ENCODE measurements around the gene UQCC2. TPM values are rescaled to one million over a fixed set of nuclear protein-coding genes. Genes with fewer than 3 reads are reported as not detected.

UQCC2 gene
- total and polyA plus RNA-seq, 4 donors: 6.8 to 75.9 (median 22.4) TPM

DNA sequence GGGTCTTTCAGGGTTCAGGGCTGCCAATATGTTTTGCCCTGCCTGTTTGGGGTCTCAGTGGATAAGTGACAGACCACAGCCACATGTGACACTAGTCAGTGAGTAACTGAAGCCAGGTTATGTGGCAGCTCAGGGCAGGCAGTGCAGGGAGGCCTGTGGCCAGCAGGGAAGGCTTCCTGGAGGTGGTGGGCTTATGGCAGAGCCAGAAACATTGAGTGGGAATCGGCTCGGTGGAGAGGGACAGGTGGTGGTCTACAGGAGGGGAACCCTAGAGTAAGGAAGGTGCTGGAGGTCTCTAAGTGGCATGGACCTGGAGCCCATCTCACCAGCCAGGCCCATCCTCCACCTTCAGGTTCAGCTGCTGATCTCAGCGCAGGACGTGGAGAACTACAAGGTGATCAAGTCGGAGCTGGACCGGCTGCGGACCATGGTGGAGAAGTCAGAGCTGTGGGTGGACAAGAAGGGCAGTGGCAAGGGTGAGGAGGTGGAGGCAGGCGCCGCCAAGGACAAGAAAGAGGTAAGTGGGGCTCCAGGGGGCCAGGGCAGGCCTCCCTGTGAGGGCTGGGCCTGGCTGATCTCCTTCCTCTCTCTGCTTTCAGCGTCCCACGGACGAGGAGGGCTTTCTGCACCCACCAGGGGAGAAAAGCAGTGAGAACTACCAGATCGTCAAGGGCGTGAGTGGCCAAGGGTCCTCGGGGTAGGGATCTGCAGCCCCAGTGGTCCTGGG lies 34.9 kb downstream of the UQCC2 start:
- H3K27me3 ChIP-seq (ENCODE audit: control insufficient read depth in 4 of 4, insufficient read depth in 4 of 4, low read length in 3 of 4): no peaks in the 10 kb centered on the region
- no peak overlapping the region for H3K27ac ChIP-seq (ENCODE audit: low read depth in 1 of 2, low read length in 2 of 2)
- no peak for DNase-seq (ENCODE audit: low spot score)
- H3K36me3 ChIP-seq (ENCODE audit: control insufficient read depth in 4 of 4, insufficient read depth in 3 of 4, low read depth in 1 of 4, low read length in 3 of 4): no peaks in the 10 kb centered on the region
- no peaks in the 10 kb centered on the region for H3K4me1 ChIP-seq (ENCODE audit: control insufficient read depth in 4 of 4, insufficient read depth in 4 of 4, low read length in 3 of 4)
- H3K9me3 ChIP-seq (ENCODE audit: control insufficient read depth in 4 of 4, low read length in 3 of 4): no peaks in the 10 kb centered on the region
- TF ChIP-seq, protein P1, sequence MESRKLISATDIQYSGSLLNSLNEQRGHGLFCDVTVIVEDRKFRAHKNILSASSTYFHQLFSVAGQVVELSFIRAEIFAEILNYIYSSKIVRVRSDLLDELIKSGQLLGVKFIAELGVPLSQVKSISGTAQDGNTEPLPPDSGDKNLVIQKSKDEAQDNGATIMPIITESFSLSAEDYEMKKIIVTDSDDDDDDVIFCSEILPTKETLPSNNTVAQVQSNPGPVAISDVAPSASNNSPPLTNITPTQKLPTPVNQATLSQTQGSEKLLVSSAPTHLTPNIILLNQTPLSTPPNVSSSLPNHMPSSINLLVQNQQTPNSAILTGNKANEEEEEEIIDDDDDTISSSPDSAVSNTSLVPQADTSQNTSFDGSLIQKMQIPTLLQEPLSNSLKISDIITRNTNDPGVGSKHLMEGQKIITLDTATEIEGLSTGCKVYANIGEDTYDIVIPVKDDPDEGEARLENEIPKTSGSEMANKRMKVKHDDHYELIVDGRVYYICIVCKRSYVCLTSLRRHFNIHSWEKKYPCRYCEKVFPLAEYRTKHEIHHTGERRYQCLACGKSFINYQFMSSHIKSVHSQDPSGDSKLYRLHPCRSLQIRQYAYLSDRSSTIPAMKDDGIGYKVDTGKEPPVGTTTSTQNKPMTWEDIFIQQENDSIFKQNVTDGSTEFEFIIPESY (IDR thresholded peaks at IDR 0.05): no peak
- no peak for TF ChIP-seq GABPA (IDR thresholded peaks at IDR 0.05 in 1 of 2, conservative IDR thresholded peaks at IDR 0.05 in 1 of 2)
- no peak overlapping the region for H3K9ac ChIP-seq (ENCODE audit: low read depth in 1 of 2, low read length in 2 of 2)
- H3K4me3 ChIP-seq (ENCODE audit: low read depth in 1 of 3, low read length in 3 of 3): no peak overlapping the region
- 94% methylated on average over 15 of the region's 15 CpGs for WGBS

DNA sequence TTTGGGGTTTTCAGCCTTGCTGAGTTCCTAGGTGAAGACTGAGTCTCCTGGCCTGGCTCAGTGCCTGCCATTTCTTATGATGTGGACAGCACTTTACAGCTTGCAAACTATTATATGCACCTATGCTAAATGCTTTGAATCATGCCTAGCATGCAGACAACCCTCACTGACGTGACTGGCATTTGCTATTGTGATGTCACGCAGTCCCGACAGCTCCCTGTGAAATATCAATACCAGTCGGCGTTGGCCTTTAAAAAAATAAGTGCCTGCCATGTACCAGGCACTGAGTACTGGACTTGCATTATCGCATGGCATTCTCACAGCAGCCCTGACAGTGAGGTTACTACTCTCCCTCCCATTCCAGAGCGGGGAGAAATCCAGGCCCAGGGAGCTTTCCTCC lies 35.5 kb downstream of the UQCC2 start:
- TF ChIP-seq, protein P2, sequence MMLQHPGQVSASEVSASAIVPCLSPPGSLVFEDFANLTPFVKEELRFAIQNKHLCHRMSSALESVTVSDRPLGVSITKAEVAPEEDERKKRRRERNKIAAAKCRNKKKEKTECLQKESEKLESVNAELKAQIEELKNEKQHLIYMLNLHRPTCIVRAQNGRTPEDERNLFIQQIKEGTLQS (IDR thresholded peaks at IDR 0.05): no peak
- TF ChIP-seq YY1 (IDR thresholded peaks at IDR 0.05): no peak
- TF ChIP-seq SP1 (IDR thresholded peaks at IDR 0.05): no peak
- TF ChIP-seq GABPA (IDR thresholded peaks at IDR 0.05 in 1 of 2, conservative IDR thresholded peaks at IDR 0.05 in 1 of 2): no peak
- no peak for TF ChIP-seq NR2F2 (IDR thresholded peaks at IDR 0.05)
- DNase-seq (ENCODE audit: low spot score): no peak
- no peaks in the 10 kb centered on the region for H3K9me3 ChIP-seq (ENCODE audit: control insufficient read depth in 4 of 4, low read length in 3 of 4)
- H3K36me3 ChIP-seq (ENCODE audit: control insufficient read depth in 4 of 4, insufficient read depth in 3 of 4, low read depth in 1 of 4, low read length in 3 of 4): no peaks in the 10 kb centered on the region
- H3K9ac ChIP-seq (ENCODE audit: low read depth in 1 of 2, low read length in 2 of 2): no peak overlapping the region
- 96% methylated on average over 7 of the region's 7 CpGs for WGBS
- no peak overlapping the region for H3K27ac ChIP-seq (ENCODE audit: low read depth in 1 of 2, low read length in 2 of 2)
- H3K4me1 ChIP-seq (ENCODE audit: control insufficient read depth in 4 of 4, insufficient read depth in 4 of 4, low read length in 3 of 4): no peaks in the 10 kb centered on the region
- H3K27me3 ChIP-seq (ENCODE audit: control insufficient read depth in 4 of 4, insufficient read depth in 4 of 4, low read length in 3 of 4): no peaks in the 10 kb centered on the region
- no peak overlapping the region for H3K4me3 ChIP-seq (ENCODE audit: low read depth in 1 of 3, low read length in 3 of 3)

DNA sequence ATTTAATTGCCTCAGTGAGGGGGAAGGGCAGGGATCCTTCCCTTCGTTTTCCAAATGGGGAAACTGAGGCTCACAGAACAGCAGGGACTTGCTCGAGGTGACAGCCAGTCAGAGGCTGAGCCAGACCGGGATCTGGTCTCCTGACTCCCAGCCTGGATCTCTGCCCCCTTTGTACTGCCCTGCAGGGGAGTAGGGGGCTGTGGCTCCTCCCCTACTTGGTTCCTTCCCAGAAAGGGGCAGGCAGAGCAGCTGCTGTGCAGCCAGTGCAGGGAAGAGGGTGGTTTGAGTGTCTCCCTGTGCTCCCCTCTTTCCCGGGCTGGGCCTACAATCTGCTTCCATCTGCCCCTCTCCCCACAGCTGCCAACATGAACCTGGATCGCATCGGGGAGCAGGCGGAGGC lies 37.6 kb downstream of the UQCC2 start:
- no peak for DNase-seq (ENCODE audit: low spot score)
- Histone ChIP-seq H3K27ac (ENCODE audit: low read depth in 1 of 2, low read length in 2 of 2) (no peak overlapping the region), H3K4me3 (ENCODE audit: low read depth in 1 of 3, low read length in 3 of 3) (no peak overlapping the region), H3K27me3 (ENCODE audit: control insufficient read depth in 4 of 4, insufficient read depth in 4 of 4, low read length in 3 of 4) (no peaks in the 10 kb centered on the region), H3K9me3 (ENCODE audit: control insufficient read depth in 4 of 4, low read length in 3 of 4) (no peaks in the 10 kb centered on the region), H3K9ac (ENCODE audit: low read depth in 1 of 2, low read length in 2 of 2) (no peak overlapping the region), H3K4me1 (ENCODE audit: control insufficient read depth in 4 of 4, insufficient read depth in 4 of 4, low read length in 3 of 4) (no peaks in the 10 kb centered on the region), H3K36me3 (ENCODE audit: control insufficient read depth in 4 of 4, insufficient read depth in 3 of 4, low read depth in 1 of 4, low read length in 3 of 4) (no peaks in the 10 kb centered on the region)
- 82% methylated on average over 7 of the region's 7 CpGs for WGBS
- TF ChIP-seq NR2F2 (IDR thresholded peaks at IDR 0.05): no peak
- TF ChIP-seq, protein P3, sequence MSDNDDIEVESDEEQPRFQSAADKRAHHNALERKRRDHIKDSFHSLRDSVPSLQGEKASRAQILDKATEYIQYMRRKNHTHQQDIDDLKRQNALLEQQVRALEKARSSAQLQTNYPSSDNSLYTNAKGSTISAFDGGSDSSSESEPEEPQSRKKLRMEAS (IDR thresholded peaks at IDR 0.05): no peak
- no peak for TF ChIP-seq FOXA2 (IDR thresholded peaks at IDR 0.05)

DNA sequence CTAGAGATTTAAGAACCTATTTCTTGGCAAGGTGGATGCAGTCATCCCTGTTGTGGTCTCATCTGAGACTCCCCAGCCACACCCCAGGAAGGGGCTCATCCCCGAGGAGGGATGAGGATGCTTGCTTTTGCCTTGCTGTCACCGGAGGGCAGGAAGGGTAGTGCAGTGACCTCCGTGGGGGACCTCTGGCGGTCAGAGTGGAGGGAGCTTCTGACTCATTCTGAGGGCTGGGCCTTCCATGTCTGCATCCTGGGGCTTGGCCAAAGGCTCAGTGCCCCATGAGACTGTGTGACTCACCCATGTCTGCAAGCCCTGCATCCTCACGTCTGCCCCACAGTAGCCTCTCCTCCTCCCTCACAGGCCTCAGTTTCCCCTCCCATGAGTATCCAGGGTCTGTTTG lies 38.7 kb downstream of the UQCC2 start:
- TF ChIP-seq HNF4A (conservative IDR thresholded peaks at IDR 0.05) (no peak), JUND (IDR thresholded peaks at IDR 0.05) (peak; percentile 76 to 84), RXRA (IDR thresholded peaks at IDR 0.05) (no peak), NR2F2 (IDR thresholded peaks at IDR 0.05) (peak; percentile 57), RAD21 (IDR thresholded peaks at IDR 0.05) (peak in 1 of 2 donors; percentile 67), FOXA1 (IDR thresholded peaks at IDR 0.05) (no peak), GABPA (IDR thresholded peaks at IDR 0.05 in 1 of 2, conservative IDR thresholded peaks at IDR 0.05 in 1 of 2) (no peak)
- TF ChIP-seq, protein P4, sequence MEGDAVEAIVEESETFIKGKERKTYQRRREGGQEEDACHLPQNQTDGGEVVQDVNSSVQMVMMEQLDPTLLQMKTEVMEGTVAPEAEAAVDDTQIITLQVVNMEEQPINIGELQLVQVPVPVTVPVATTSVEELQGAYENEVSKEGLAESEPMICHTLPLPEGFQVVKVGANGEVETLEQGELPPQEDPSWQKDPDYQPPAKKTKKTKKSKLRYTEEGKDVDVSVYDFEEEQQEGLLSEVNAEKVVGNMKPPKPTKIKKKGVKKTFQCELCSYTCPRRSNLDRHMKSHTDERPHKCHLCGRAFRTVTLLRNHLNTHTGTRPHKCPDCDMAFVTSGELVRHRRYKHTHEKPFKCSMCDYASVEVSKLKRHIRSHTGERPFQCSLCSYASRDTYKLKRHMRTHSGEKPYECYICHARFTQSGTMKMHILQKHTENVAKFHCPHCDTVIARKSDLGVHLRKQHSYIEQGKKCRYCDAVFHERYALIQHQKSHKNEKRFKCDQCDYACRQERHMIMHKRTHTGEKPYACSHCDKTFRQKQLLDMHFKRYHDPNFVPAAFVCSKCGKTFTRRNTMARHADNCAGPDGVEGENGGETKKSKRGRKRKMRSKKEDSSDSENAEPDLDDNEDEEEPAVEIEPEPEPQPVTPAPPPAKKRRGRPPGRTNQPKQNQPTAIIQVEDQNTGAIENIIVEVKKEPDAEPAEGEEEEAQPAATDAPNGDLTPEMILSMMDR (IDR thresholded peaks at IDR 0.05; ENCODE audit: low read depth, low read length, missing input control): peak; percentile 36
- TF ChIP-seq, protein P1 (IDR thresholded peaks at IDR 0.05): no peak
- TF ChIP-seq, protein P3 (IDR thresholded peaks at IDR 0.05): no peak
- WGBS: 37% methylated on average over 5 of the region's 5 CpGs
- no peak overlapping the region for H3K9ac ChIP-seq (ENCODE audit: low read depth in 1 of 2, low read length in 2 of 2)
- peak; percentile 46 for DNase-seq (ENCODE audit: low spot score)
- no peaks in the 10 kb centered on the region for H3K4me1 ChIP-seq (ENCODE audit: control insufficient read depth in 4 of 4, insufficient read depth in 4 of 4, low read length in 3 of 4)
- H3K27me3 ChIP-seq (ENCODE audit: control insufficient read depth in 4 of 4, insufficient read depth in 4 of 4, low read length in 3 of 4): no peaks in the 10 kb centered on the region
- no peaks in the 10 kb centered on the region for H3K9me3 ChIP-seq (ENCODE audit: control insufficient read depth in 4 of 4, low read length in 3 of 4)
- no peaks in the 10 kb centered on the region for H3K36me3 ChIP-seq (ENCODE audit: control insufficient read depth in 4 of 4, insufficient read depth in 3 of 4, low read depth in 1 of 4, low read length in 3 of 4)
- H3K4me3 ChIP-seq (ENCODE audit: low read depth in 1 of 3, low read length in 3 of 3): no peak overlapping the region
- H3K27ac ChIP-seq (ENCODE audit: low read depth in 1 of 2, low read length in 2 of 2): no peak overlapping the region

Measured in liver (tissue), 9 donors.